H1 (cell line): ENCODE data around the gene INPP5F. TPM values are rescaled to one million over a fixed set of nuclear protein-coding genes. Genes with fewer than 3 reads are reported as not detected.

Source experiments
- CTCF ChIA-PET: fragments of 300-600 bp; sonication (Branson Sonifier 250); formaldehyde crosslinking; loops from one replicate; lab custom pipeline; 2021; ENCODE audit not compliant: partially characterized antibody; lab: Charles Lee
- POLR2A ChIA-PET: fragments of 300-600 bp; sonication (Branson Sonifier 250); formaldehyde crosslinking; loops from one replicate; lab custom pipeline; 2021; ENCODE audit warnings: inconsistent platforms; ENCODE audit not compliant: partially characterized antibody; lab: Charles Lee
- DNase-seq, 2 experiments: peaks; one replicate each; pipeline versions ENCODE4 v3.0.0 to v3.0.0-alpha.2; 2010 to 2022; ENCODE audit warnings: low spot score in 2 of 2, low read depth in 1 of 2, mixed read lengths in 1 of 2
- FAIRE-seq: peaks from 2 replicates; lab custom pipeline; 2011; peaks lifted over from hg19 to GRCh38; lab: Jason Lieb, UNC
- H2AFZ ChIP-seq: 2 replicates; pipeline ENCODE4 v1.8.1; 2012; ENCODE audit warnings: low read length, inconsistent platforms
- H2AK5ac ChIP-seq: 2 replicates; pipeline ENCODE4 v1.6.1; 2013; ENCODE audit warnings: low read depth, low read length
- H2BK120ac ChIP-seq: replicated peaks from 2 replicates; pipeline ENCODE3; 2013; ENCODE audit warnings: low read depth, low read length, inconsistent platforms
- H2BK12ac ChIP-seq: 2 replicates; pipeline ENCODE4 v1.6.1; 2013; ENCODE audit warnings: low read depth, low read length
- H2BK15ac ChIP-seq: 2 replicates; pipeline ENCODE4 v1.6.1; 2013; ENCODE audit warnings: low read length
- H2BK20ac ChIP-seq: 2 replicates; pipeline ENCODE4 v1.6.1; 2013; ENCODE audit warnings: low read length
- H2BK5ac ChIP-seq: 2 replicates; pipeline ENCODE4 v1.6.1; 2013; ENCODE audit warnings: low read depth, low read length
- H3K14ac ChIP-seq: 2 replicates; pipeline ENCODE4 v1.6.1; 2013; ENCODE audit warnings: inconsistent platforms; ENCODE audit not compliant: insufficient read length
- H3K18ac ChIP-seq: 2 replicates; pipeline ENCODE4 v1.6.1; 2013; ENCODE audit warnings: low read length; ENCODE audit errors: extremely low read depth
- H3K23ac ChIP-seq: 2 replicates; pipeline ENCODE4 v1.6.1; 2013; ENCODE audit warnings: inconsistent platforms; ENCODE audit not compliant: insufficient read length
- H3K23me2 ChIP-seq: 2 replicates; pipeline ENCODE4 v1.6.1; 2013; ENCODE audit warnings: low read depth, low read length
- H3K27ac ChIP-seq: 2 replicates; pipeline ENCODE4 v1.6.1; 2011; ENCODE audit warnings: low read depth, low read length, inconsistent platforms
- H3K27me3 ChIP-seq, 4 experiments: replicated peaks in 1 of 4; 1 replicate in 1 of 4; 2 replicates in 3 of 4; pipeline versions ENCODE4 v1.6.1 to v1.8.1; 2011 to 2013; ENCODE audit warnings: low read length in 3 of 4, mild to moderate bottlenecking in 3 of 4, inconsistent platforms in 2 of 4, mixed read lengths in 2 of 4, moderate library complexity in 1 of 4; ENCODE audit not compliant: control insufficient read depth in 3 of 4, insufficient read depth in 3 of 4; ENCODE audit errors: extremely low read depth in 1 of 4
- H3K36me3 ChIP-seq, 4 experiments: 2 replicates each; pipeline versions ENCODE4 v1.6.1 to v1.8.1; 2011 to 2013; ENCODE audit warnings: mild to moderate bottlenecking in 4 of 4, low read length in 3 of 4, moderate library complexity in 2 of 4, control low read depth in 1 of 4, inconsistent platforms in 1 of 4; ENCODE audit not compliant: insufficient read depth in 4 of 4, control insufficient read depth in 2 of 4
- H3K4ac ChIP-seq: replicated peaks from 2 replicates; pipeline ENCODE3; 2013; ENCODE audit warnings: low read length, low read depth, mixed read lengths, inconsistent platforms; ENCODE audit not compliant: insufficient read length
- H3K4me1 ChIP-seq, 4 experiments: replicated peaks in 1 of 4; 1 replicate in 1 of 4; 2 replicates in 3 of 4; pipeline versions ENCODE4 v1.6.1 to v1.8.1; 2011 to 2013; ENCODE audit warnings: low read length in 3 of 4, inconsistent platforms in 2 of 4, mixed read lengths in 1 of 4; ENCODE audit not compliant: insufficient read depth in 4 of 4, control insufficient read depth in 3 of 4
- H3K4me2 ChIP-seq, 2 experiments: 2 replicates each; pipeline versions ENCODE4 v1.6.1 to v1.8.1; 2011 to 2013; ENCODE audit warnings: low read depth in 2 of 2, low read length in 2 of 2, control low read depth in 1 of 2, inconsistent platforms in 1 of 2, mild to moderate bottlenecking in 1 of 2; ENCODE audit not compliant: insufficient read depth in 1 of 2
- H3K4me3 ChIP-seq, 4 experiments: fragments of 200-600, 300-600 bp in 1 of 4; sonication (generic), shearing (Covaris generic), sonication (Bioruptor Twin) in 1 of 4; 2 replicates each; pipeline versions ENCODE4 v1.5.1 to v1.8.1; 2011 to 2016; ENCODE audit warnings: low read length in 4 of 4, low read depth in 3 of 4, control low read depth in 2 of 4, inconsistent platforms in 2 of 4, mild to moderate bottlenecking in 2 of 4, mixed read lengths in 1 of 4, moderate library complexity in 1 of 4; ENCODE audit not compliant: insufficient read depth in 2 of 4; ENCODE audit errors: extremely low read depth in 1 of 4
- H3K56ac ChIP-seq: replicated peaks from 2 replicates; pipeline ENCODE3; 2013; ENCODE audit warnings: low read depth, mild to moderate bottlenecking, mixed read lengths, low read length, inconsistent platforms; ENCODE audit not compliant: insufficient read length
- H3K79me1 ChIP-seq: 2 replicates; pipeline ENCODE4 v1.6.1; 2013; ENCODE audit warnings: low read depth, low read length, control low read depth
- H3K79me2 ChIP-seq, 2 experiments: 2 replicates each; pipeline versions ENCODE4 v1.6.1 to v1.8.1; 2012 to 2013; ENCODE audit warnings: low read length in 2 of 2, mild to moderate bottlenecking in 2 of 2, inconsistent platforms in 1 of 2; ENCODE audit not compliant: insufficient read depth in 2 of 2, control insufficient read depth in 1 of 2
- H3K9ac ChIP-seq, 4 experiments: replicated peaks in 1 of 4; 1 replicate in 1 of 4; 2 replicates in 3 of 4; pipeline versions ENCODE4 v1.6.1 to v1.8.1; 2011 to 2013; ENCODE audit warnings: low read depth in 3 of 4, low read length in 3 of 4, control low read depth in 2 of 4, mild to moderate bottlenecking in 2 of 4, moderate library complexity in 2 of 4, inconsistent platforms in 1 of 4; ENCODE audit errors: extremely low read depth in 1 of 4
- H3K9me3 ChIP-seq, 2 experiments: 2 replicates each; pipeline versions ENCODE4 v1.6.1 to v1.8.1; 2012 to 2013; ENCODE audit warnings: mild to moderate bottlenecking in 2 of 2, moderate library complexity in 2 of 2, control low read depth in 1 of 2, inconsistent platforms in 1 of 2, low read depth in 1 of 2, low read length in 1 of 2, mixed read lengths in 1 of 2; ENCODE audit not compliant: insufficient read depth in 2 of 2
- H4K20me1 ChIP-seq, 2 experiments: replicated peaks in 1 of 2; 2 replicates each; pipeline versions ENCODE3 to v1.8.1; 2011 to 2013; ENCODE audit warnings: inconsistent platforms in 2 of 2, low read length in 2 of 2, mild to moderate bottlenecking in 1 of 2; ENCODE audit not compliant: insufficient read depth in 2 of 2, control insufficient read depth in 1 of 2
- H4K5ac ChIP-seq: 2 replicates; pipeline ENCODE4 v1.6.1; 2013; ENCODE audit warnings: low read length, low read depth, mixed read lengths, inconsistent platforms; ENCODE audit not compliant: insufficient read length
- H4K8ac ChIP-seq: 2 replicates; pipeline ENCODE4 v1.8.0; 2013; ENCODE audit warnings: mild to moderate bottlenecking, moderate library complexity, low read length, inconsistent platforms; ENCODE audit not compliant: insufficient read depth; ENCODE audit errors: extremely low read depth
- H4K91ac ChIP-seq: replicated peaks from 2 replicates; pipeline ENCODE3; 2013; ENCODE audit warnings: low read length, mixed read lengths, inconsistent platforms; ENCODE audit not compliant: insufficient read length
- ASH2L ChIP-seq: fragments of 200-600, 300-600 bp; sonication (generic); IDR thresholded peaks from one replicate; pipeline ENCODE4 v1.7.1; 2017; ENCODE audit warnings: low read length
- CTCF ChIP-seq, 3 experiments: IDR thresholded peaks; 1 replicate in 2 of 3; 2 replicates in 1 of 3; pipeline versions ENCODE4 v1.5.1 to v1.6.1; 2011; ENCODE audit warnings: low read length in 3 of 3, mild to moderate bottlenecking in 3 of 3, inconsistent platforms in 2 of 3, low read depth in 1 of 3, moderate library complexity in 1 of 3; ENCODE audit not compliant: insufficient read depth in 1 of 3; ENCODE audit errors: control extremely low read depth in 1 of 3
- MAX ChIP-seq: IDR thresholded peaks from 2 replicates; pipeline ENCODE4 v1.6.1; 2012; ENCODE audit warnings: inconsistent platforms
- NRF1 ChIP-seq: IDR thresholded peaks from 2 replicates; pipeline ENCODE4 v1.6.1; 2011; ENCODE audit warnings: mild to moderate bottlenecking, low read depth, low read length, improper control_type of control experiment
- SP1 ChIP-seq: IDR thresholded peaks from 2 replicates; pipeline ENCODE4 v1.6.1; 2011; ENCODE audit warnings: low read depth, low read length
- SUZ12 ChIP-seq: fragments of 200-600 bp; sonication (generic); IDR thresholded peaks from 2 replicates; pipeline ENCODE4 v1.6.1; 2012; ENCODE audit warnings: mild to moderate bottlenecking, inconsistent platforms, low read length, moderate library complexity, mixed read lengths
- YY1 ChIP-seq: IDR thresholded peaks from 2 replicates; pipeline ENCODE4 v1.6.1; 2011; ENCODE audit warnings: low read depth, mild to moderate bottlenecking, low read length
- WGBS, 2 experiments: shearing (Covaris generic) in 1 of 2; methylation state at CpG; one replicate each; pipeline versions ENCODE4 v1.1.6 to v1.1.7; 2013 to 2015; ENCODE audit warnings: low lambda C conversion rate in 2 of 2, mixed read lengths in 2 of 2, inconsistent platforms in 1 of 2, low coverage in 1 of 2, missing lambda C conversion rate in 1 of 2; ENCODE audit not compliant: insufficient replicate concordance in 2 of 2, insufficient coverage in 1 of 2, insufficient read length in 1 of 2; ENCODE audit errors: extremely low coverage in 1 of 2, missing lambda C conversion rate in 1 of 2; 5-methylcytosine and 5-hydroxymethylcytosine counted together
- polyA plus RNA-seq, 7 experiments: library from polyadenylated mRNA; depleted of rRNA in 3 of 7; stranded (reverse) in 5 of 7; unstranded in 2 of 7; fragments of >200 nt in 5 of 7; fragments of 200-250 nt in 2 of 7; gene quantifications; 1 replicate in 5 of 7; 2 replicates in 1 of 7; 4 replicates in 1 of 7; pipeline versions ENCODE4 v1.2.1 to v1.2.3, GENCODE V29; 2011 to 2013; ENCODE audit warnings: missing spikeins in 2 of 7, mixed read lengths in 2 of 7
- total RNA-seq: library from RNA; stranded (reverse); fragmentation: NEBNext Ultra II Directional; extraction: Animal tissue kit (Norgen Biotek cat#: 25700); gene quantifications from 2 replicates; pipeline ENCODE4 v1.2.1, GENCODE V29; 2021

Gene INPP5F
- total and polyA plus RNA-seq, 2 of the 8 experiments (the other 6 are each of a cell fraction or from before 2014, with no cell fraction given) = 50.1 to 101 TPM

- H3K9ac ChIP-seq = no peak overlapping the region
- H2AK5ac ChIP-seq = no peak overlapping the region
- H3K9me3 ChIP-seq = no peaks in the 10 kb centered on the region
- no peaks in the 10 kb centered on the region for H3K23me2 ChIP-seq
- H4K20me1 ChIP-seq = peaks cover 3 to 4% of the 10 kb centered on the region in 2 experiments
- H3K27ac ChIP-seq = no peak overlapping the region
- H3K23ac ChIP-seq = no peak overlapping the region
- no peaks in the 10 kb centered on the region; the same call in 1 of the 2 replicates for H3K79me1 ChIP-seq
- H3K4me2 ChIP-seq = no peak overlapping the region
- H4K91ac ChIP-seq = no peak overlapping the region
- H3K79me2 ChIP-seq = peaks cover 0 to 4% of the 10 kb centered on the region in 2 experiments; a peak in 2 of 4 replicates
- no peak overlapping the region for H2BK15ac ChIP-seq
- H3K4me1 ChIP-seq = no peaks in the 10 kb centered on the region
- H4K8ac ChIP-seq = no peak overlapping the region
- no peak overlapping the region for H3K4ac ChIP-seq
- no peak overlapping the region for H2AFZ ChIP-seq
- no peak overlapping the region for H2BK5ac ChIP-seq
- CTCF ChIA-PET = interaction anchor here (0.9 to 1.2 kb wide), 4 partner anchors 9 to 102 kb away, joined by 3 read pairs; no protein-coding TSS in a partner anchor
- WGBS, 2 experiments = 90% methylated on average over 6 of the region's 6 CpGs; no CpG with 5 or more reads in 1 of the 2 experiments
- DNase-seq = no peak
- H2BK12ac ChIP-seq = no peak overlapping the region
- H3K14ac ChIP-seq = no peak overlapping the region
- no peak for FAIRE-seq
- H3K56ac ChIP-seq = no peak overlapping the region
- H3K4me3 ChIP-seq = no peak overlapping the region
- H3K27me3 ChIP-seq = no peaks in the 10 kb centered on the region
- H3K36me3 ChIP-seq = peaks cover 16 to 68% (median 44%) of the 10 kb centered on the region in 4 experiments
- TF ChIP-seq SP1 = no peak
- TF ChIP-seq CTCF (IDR thresholded peaks at IDR 0.05; ENCODE audit: control extremely low read depth in 1 of 3, insufficient read depth in 1 of 3, low read depth in 1 of 3, low read length in 3 of 3) = no peak
- no peak for TF ChIP-seq MAX
- no peak for TF ChIP-seq YY1
- no peak for TF ChIP-seq SUZ12
- no peak for TF ChIP-seq ASH2L
- no peak for TF ChIP-seq NRF1
- TF ChIP-seq, all 59 proteins: peak for 0
- no peak overlapping the region for H3K18ac ChIP-seq
- H4K5ac ChIP-seq = no peak overlapping the region
- no peak overlapping the region for H2BK20ac ChIP-seq
- H2BK120ac ChIP-seq = no peak overlapping the region
- POLR2A ChIA-PET = no interaction called here
Observed at GRCh38 chr10:119852822-119853221, 127.0 kb downstream of the INPP5F start.
